Retinal pigment epithelial cell (primary cell): Measurements from ENCODE around the gene SFMBT2.
"Not testable (repeated sequence)": the region's sequence is repeated elsewhere in the genome, so short reads cannot be mapped to it uniquely, and the experiment has no call there.

Source experiments
- DNase-seq: peaks from one replicate; pipeline ENCODE4 v3.0.0-alpha.2; 2010; ENCODE audit warnings: low read depth
- H3K4me3 ChIP-seq: 2 replicates; pipeline ENCODE4 v1.5.1; 2011; ENCODE audit warnings: mild to moderate bottlenecking, low read length, control low read depth, moderate library complexity
- CTCF ChIP-seq: conservative IDR thresholded peaks from 2 replicates; pipeline ENCODE4 v1.5.1; 2011; ENCODE audit warnings: low read depth, low read length, control low read depth, inconsistent platforms

The SFMBT2 gene

GRCh38 chr10:7199152-7199760 lies 211.6 kb downstream of the SFMBT2 start:
- no peak overlapping the region for H3K4me3 ChIP-seq
- DNase-seq = no peak
- no peak for TF ChIP-seq CTCF

DNA sequence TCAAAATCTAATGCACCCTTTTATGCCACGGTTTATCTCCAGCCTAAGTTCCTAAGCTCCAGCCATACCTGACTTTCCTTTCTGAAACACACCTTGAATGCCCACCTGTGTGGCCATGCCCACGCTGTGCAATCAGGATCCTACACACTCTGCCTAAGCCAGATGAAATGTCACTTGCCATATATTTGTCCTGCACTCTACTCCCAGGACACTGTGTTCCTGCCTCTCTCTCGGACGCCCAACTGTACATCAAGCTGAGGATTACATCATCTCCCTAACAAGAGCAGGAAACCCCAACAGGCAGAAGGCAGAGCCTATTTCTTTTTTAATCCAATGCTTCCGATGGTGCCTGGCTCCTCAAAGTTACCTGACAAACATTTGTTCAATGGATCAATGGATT lies 214.6 kb downstream of the SFMBT2 start:
- no peak for DNase-seq
- no peak for TF ChIP-seq CTCF
- H3K4me3 ChIP-seq = no peak overlapping the region

GRCh38 chr10:7195118-7195517 lies 215.7 kb downstream of the SFMBT2 start:
- TF ChIP-seq CTCF = no peak
- H3K4me3 ChIP-seq = no peak overlapping the region
- DNase-seq = no peak

DNA sequence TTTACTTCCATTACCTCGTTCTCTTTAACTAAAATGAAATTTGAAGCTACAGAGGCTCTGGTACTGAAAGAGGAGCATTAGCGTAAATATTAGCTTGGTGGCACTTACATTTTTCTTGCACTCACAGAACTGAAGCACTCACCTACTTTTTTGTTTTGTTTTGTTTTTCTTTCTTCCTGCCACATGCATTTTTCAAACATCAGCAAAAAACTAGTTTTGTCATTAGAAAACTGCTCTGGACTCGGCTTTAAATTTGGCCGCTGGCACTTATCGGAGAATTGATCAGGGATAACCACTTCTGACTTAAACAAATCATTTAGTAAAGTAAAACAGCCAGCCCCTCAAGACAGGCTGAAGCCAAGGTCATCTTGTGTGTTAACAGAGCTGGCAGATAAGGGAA lies 216.3 kb downstream of the SFMBT2 start:
- no peak for DNase-seq
- TF ChIP-seq CTCF = no peak
- no peak overlapping the region for H3K4me3 ChIP-seq

- no peak overlapping the region for H3K4me3 ChIP-seq
- DNase-seq = no peak
- TF ChIP-seq CTCF = no peak
These were observed 217.5 kb downstream of the SFMBT2 start for GRCh38 chr10:7193369-7193768.

DNA sequence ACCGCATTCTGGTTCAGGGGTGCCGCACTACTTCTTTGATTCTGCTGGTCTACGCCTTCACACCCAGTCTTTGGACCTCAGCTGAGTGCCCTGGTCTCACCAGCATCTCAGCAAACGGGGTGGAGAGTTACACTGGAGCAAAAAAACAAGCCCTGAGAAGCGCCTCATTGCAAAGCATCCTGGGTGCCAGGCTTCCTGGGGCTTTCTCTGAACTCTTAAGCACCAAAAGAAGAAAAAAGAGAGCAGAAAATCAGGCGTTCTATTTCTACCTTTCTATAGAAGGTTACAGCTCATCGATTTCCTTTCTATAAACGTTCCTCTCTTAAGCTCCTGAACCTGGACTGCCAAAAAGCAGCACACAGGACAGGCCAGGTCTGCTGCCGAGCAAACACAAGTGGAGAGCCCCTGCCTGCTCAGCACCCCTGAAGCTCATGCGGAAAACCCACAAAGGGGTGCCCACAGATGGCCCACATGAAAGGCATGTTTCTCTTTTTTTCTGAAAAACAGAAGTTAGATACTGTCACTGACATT lies 217.9 kb downstream of the SFMBT2 start:
- no peak for TF ChIP-seq CTCF
- H3K4me3 ChIP-seq = no peak overlapping the region
- no peak for DNase-seq

DNA sequence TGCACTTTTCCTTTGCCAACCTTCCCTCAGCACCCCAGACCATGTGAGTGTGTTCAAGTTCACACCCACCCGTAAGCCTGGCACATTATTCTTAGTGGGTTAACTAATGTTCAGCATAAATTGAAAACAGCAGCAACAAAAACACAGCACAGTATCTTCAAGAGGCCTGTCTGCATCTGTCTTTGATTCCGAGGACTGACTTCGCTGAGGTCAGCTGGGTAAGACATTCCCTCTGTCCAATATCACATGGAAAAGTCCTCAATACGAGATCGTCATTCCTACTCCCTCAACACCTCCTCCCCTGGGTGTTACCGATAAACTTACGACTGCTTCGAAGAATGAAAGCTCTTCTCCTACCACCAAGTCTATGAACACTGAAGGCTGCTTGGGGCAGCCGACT lies 218.8 kb downstream of the SFMBT2 start:
- no peak for TF ChIP-seq CTCF

DNA sequence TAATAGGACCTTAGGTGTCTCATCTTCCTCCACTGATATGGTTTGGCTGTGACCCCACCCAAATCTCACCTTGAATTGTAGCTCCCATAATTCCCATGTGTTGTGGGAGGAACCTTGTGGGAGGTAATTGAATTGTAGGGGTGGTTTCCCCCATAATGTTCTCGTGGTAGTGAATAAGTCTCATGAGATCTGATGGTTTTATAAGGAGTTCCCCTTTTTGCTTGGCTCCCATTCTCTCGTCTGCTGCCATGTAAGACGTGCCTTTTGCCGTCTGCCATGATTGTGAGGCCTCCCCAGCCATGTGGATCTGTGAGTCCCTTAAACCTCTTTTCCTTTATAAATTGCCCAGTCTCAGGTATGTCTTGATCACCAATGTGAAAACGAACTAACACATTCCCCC lies 220.1 kb downstream of the SFMBT2 start:
- H3K4me3 ChIP-seq, DNase-seq: not testable (repeated sequence)

More for the DNA sequence above, 218.8 kb downstream of the SFMBT2 start:
- no peak overlapping the region for H3K4me3 ChIP-seq
- no peak for DNase-seq
